ENCODE measurements around the gene LPAR2. TPM values are rescaled to one million over a fixed set of nuclear protein-coding genes. Genes with fewer than 3 reads are reported as not detected.

Gene LPAR2
- total RNA-seq, 4 donors from 2014 or later: 0.78 to 3.5 (median 2.3) TPM

- Histone ChIP-seq H3K4me3 (no peak overlapping the region), H3K36me3 (no peaks in the 10 kb centered on the region), H3K27ac (no peak overlapping the region), H3K27me3 (peaks cover 30% of the 10 kb centered on the region), H3K9me3 (no peaks in the 10 kb centered on the region), H3K4me1 (peaks cover 0 to 22% (median 10%) of the 10 kb centered on the region in 3 donors)
- WGBS, 2 donors (ENCODE audit: low coverage in 1 of 2): 79 to 89% methylated on average over 3 to 5 of the region's 5 CpGs
- TF ChIP-seq CTCF (IDR thresholded peaks at IDR 0.05): no peak
- no peak for TF ChIP-seq POLR2A (IDR thresholded peaks at IDR 0.05)
- no peak for TF ChIP-seq EP300 (IDR thresholded peaks at IDR 0.05)
- TF ChIP-seq POLR2AphosphoS5 (IDR thresholded peaks at IDR 0.05): no peak
- ATAC-seq: no peak
These were observed 4.6 kb downstream of the LPAR2 start for GRCh38 chr19:19623383-19623782.

GRCh38 chr19:19619849-19620210, 8.2 kb downstream of the LPAR2 start:
- no peak for ATAC-seq
- Histone ChIP-seq H3K4me1 (peaks cover 0 to 15% (median 0%) of the 10 kb centered on the region in 3 donors), H3K4me3 (no peak overlapping the region), H3K27ac (no peak overlapping the region), H3K36me3 (no peaks in the 10 kb centered on the region), H3K27me3 (peaks cover 42% of the 10 kb centered on the region), H3K9me3 (no peaks in the 10 kb centered on the region)
- WGBS, 2 donors (ENCODE audit: low coverage in 1 of 2): 62 to 73% methylated on average over 5 to 6 of the region's 7 CpGs
- TF ChIP-seq EP300 (IDR thresholded peaks at IDR 0.05) (no peak), POLR2A (IDR thresholded peaks at IDR 0.05) (no peak), CTCF (IDR thresholded peaks at IDR 0.05) (no peak), POLR2AphosphoS5 (IDR thresholded peaks at IDR 0.05) (no peak)

GRCh38 chr19:19619181-19619848, 8.7 kb downstream of the LPAR2 start:
- Histone ChIP-seq H3K27me3 (peaks cover 47% of the 10 kb centered on the region), H3K36me3 (no peaks in the 10 kb centered on the region), H3K27ac (no peak overlapping the region), H3K9me3 (no peaks in the 10 kb centered on the region), H3K4me1 (peaks cover 0 to 15% (median 0%) of the 10 kb centered on the region in 3 donors), H3K4me3 (peak overlapping the region in 1 of 2 donors; percentile 51)
- ATAC-seq: no peak
- WGBS, 2 donors (ENCODE audit: low coverage in 1 of 2): 41 to 48% methylated on average over 9 to 11 of the region's 21 CpGs
- no peak for TF ChIP-seq POLR2A (IDR thresholded peaks at IDR 0.05)
- no peak for TF ChIP-seq CTCF (IDR thresholded peaks at IDR 0.05)
- no peak for TF ChIP-seq EP300 (IDR thresholded peaks at IDR 0.05)
- TF ChIP-seq POLR2AphosphoS5 (IDR thresholded peaks at IDR 0.05): no peak

- Histone ChIP-seq H3K4me3 (peak within 1 kb of the TSS in 1 of 2 donors; percentile 51), H3K9me3 (no peaks in the 10 kb centered on the region), H3K27ac (no peak within 1 kb of the TSS), H3K36me3 (no peaks in the 10 kb centered on the region), H3K27me3 (peaks cover 55% of the 10 kb centered on the region), H3K4me1 (peaks cover 0 to 15% (median 0%) of the 10 kb centered on the region in 3 donors)
- ATAC-seq: peak; percentile 93
- WGBS, 2 donors (ENCODE audit: low coverage in 1 of 2): 26 to 43% methylated on average over 4 to 9 of the region's 80 CpGs
- TF ChIP-seq CTCF (IDR thresholded peaks at IDR 0.05) (no peak), EP300 (IDR thresholded peaks at IDR 0.05) (no peak), POLR2A (IDR thresholded peaks at IDR 0.05) (no peak), POLR2AphosphoS5 (IDR thresholded peaks at IDR 0.05) (no peak)
These were observed 9.6 kb downstream of the LPAR2 start, which contains the start of gene PBX4 for GRCh38 chr19:19618219-19619051. TSS of gene PBX4 (minus strand) at chr19:19618687. CDS start at chr19:19618629, 58 bp downstream.

Data from gastroesophageal sphincter (tissue), 4 donors.